B cell (primary cell): Measurements from ENCODE around the gene CIB1. TPM values are rescaled to one million over a fixed set of nuclear protein-coding genes. Genes with fewer than 3 reads are reported as not detected.

Experiments
- ATAC-seq: fragments of 200-7000 bp; cut with Tn5 transposase; one replicate; pipeline ENCODE4 v1.10.0; 2021; ENCODE audit warnings: low read depth, mild to moderate bottlenecking, moderate number of reproducible peaks, moderate library complexity
- CTCF ChIA-PET: fragments of 350-600 bp; sonication (Branson Sonifier 250); formaldehyde crosslinking; loops from one replicate; lab custom pipeline; 2021; ENCODE audit warnings: antibody characterized with exemption, inconsistent platforms; lab: Charles Lee
- POLR2A ChIA-PET: fragments of 350-600 bp; sonication (Branson Sonifier 250); formaldehyde crosslinking; loops from one replicate; lab custom pipeline; 2021; ENCODE audit warnings: antibody characterized with exemption; lab: Charles Lee
- DNase-seq: peaks from one replicate; pipeline ENCODE4 v3.0.0; 2013
- H2AFZ ChIP-seq: 2 replicates; pipeline ENCODE4 v1.6.1; 2012; ENCODE audit warnings: mild to moderate bottlenecking, low read depth, low read length; ENCODE audit not compliant: insufficient read depth, poor library complexity, severe bottlenecking
- H3K27ac ChIP-seq, 2 donors: 1 replicate in 1 of 2; 2 replicates in 1 of 2; pipeline ENCODE4 v1.5.1; 2012 to 2013; ENCODE audit warnings: low read length in 2 of 2, mild to moderate bottlenecking in 2 of 2, moderate library complexity in 1 of 2
- H3K27me3 ChIP-seq, 4 experiments: fragments of 200-600 bp in 1 of 4; sonication (generic) in 1 of 4; replicated peaks in 1 of 4; 1 replicate in 2 of 4; 2 replicates in 2 of 4; pipeline versions ENCODE4 v1.6.1 to v1.7.0; 2013 to 2016; ENCODE audit warnings: low read length in 3 of 4, mild to moderate bottlenecking in 2 of 4, mixed read lengths in 1 of 4, moderate library complexity in 1 of 4; ENCODE audit not compliant: insufficient read depth in 4 of 4, control insufficient read depth in 3 of 4; ENCODE audit errors: control extremely low read depth in 1 of 4
- H3K36me3 ChIP-seq, 2 experiments: replicated peaks in 1 of 2; 1 replicate in 1 of 2; 2 replicates in 1 of 2; pipeline versions ENCODE4 v1.6.1 to v1.7.1; 2013; ENCODE audit warnings: low read length in 1 of 2; ENCODE audit not compliant: insufficient read depth in 2 of 2, control insufficient read depth in 1 of 2; ENCODE audit errors: control extremely low read depth in 1 of 2, extremely low read depth in 1 of 2
- H3K4me1 ChIP-seq, 2 donors: fragments of 200-600 bp in 1 of 2; sonication (generic) in 1 of 2; 1 replicate in 1 of 2; 2 replicates in 1 of 2; pipeline versions ENCODE4 v1.5.1 to v1.6.1; 2013 to 2017; ENCODE audit warnings: low read length in 2 of 2; ENCODE audit not compliant: control insufficient read depth in 2 of 2, insufficient read depth in 2 of 2
- H3K4me2 ChIP-seq: replicated peaks from 2 replicates; pipeline ENCODE3; 2012; ENCODE audit warnings: mild to moderate bottlenecking, low read depth, low read length; ENCODE audit not compliant: poor library complexity, severe bottlenecking
- H3K4me3 ChIP-seq, 5 experiments: fragments of 200-600 bp in 1 of 5; sonication (generic) in 1 of 5; 1 replicate in 3 of 5; 2 replicates in 2 of 5; pipeline versions ENCODE4 v1.5.1 to v1.7.0; 2011 to 2016; ENCODE audit warnings: low read length in 4 of 5, mild to moderate bottlenecking in 4 of 5, low read depth in 2 of 5, control low read depth in 1 of 5, moderate library complexity in 1 of 5; ENCODE audit not compliant: insufficient read depth in 1 of 5; ENCODE audit errors: control extremely low read depth in 1 of 5, extremely low read depth in 1 of 5
- H3K79me2 ChIP-seq: fragments of 200-600 bp; sonication (generic); one replicate; pipeline ENCODE4 v1.6.0; 2016; ENCODE audit warnings: low read length; ENCODE audit not compliant: control insufficient read depth, insufficient read depth
- H3K9ac ChIP-seq: fragments of 200-600 bp; sonication (generic); 2 replicates; pipeline ENCODE4 v1.6.1; 2017; ENCODE audit warnings: mild to moderate bottlenecking, low read length, moderate library complexity
- H3K9me3 ChIP-seq, 3 donors: one replicate each; pipeline versions ENCODE4 v1.6.1 to v1.7.1; 2013; ENCODE audit warnings: low read length in 2 of 3; ENCODE audit not compliant: control insufficient read depth in 2 of 3, insufficient read depth in 1 of 3; ENCODE audit errors: control extremely low read depth in 1 of 3
- H4K20me1 ChIP-seq: 2 replicates; pipeline ENCODE4 v1.6.0; 2012; ENCODE audit warnings: mild to moderate bottlenecking, low read length; ENCODE audit not compliant: insufficient read depth, control insufficient read depth, poor library complexity, severe bottlenecking
- H3K27ac Mint-ChIP-seq: one replicate; pipeline ENCODE4 v1.8.0; 2021; ENCODE audit warnings: mixed read lengths
- H3K27me3 Mint-ChIP-seq: one replicate; pipeline ENCODE4 v1.8.0; 2021; ENCODE audit warnings: mixed read lengths
- H3K4me1 Mint-ChIP-seq: one replicate; pipeline ENCODE4 v1.8.0; 2021; ENCODE audit warnings: mixed read lengths
- H3K4me3 Mint-ChIP-seq: one replicate; pipeline ENCODE4 v1.8.0; 2021; ENCODE audit warnings: mixed read lengths
- H3K9me3 Mint-ChIP-seq: one replicate; pipeline ENCODE4 v1.8.0; 2022; ENCODE audit warnings: mixed read lengths; ENCODE audit not compliant: insufficient read depth
- EZH2 ChIP-seq: IDR thresholded peaks from 2 replicates; pipeline ENCODE4 v1.6.1; 2012; ENCODE audit warnings: borderline replicate concordance, low read depth, mild to moderate bottlenecking, moderate library complexity, low read length; ENCODE audit not compliant: insufficient read depth, poor library complexity, severe bottlenecking
- WGBS: methylation state at CpG from one replicate; pipeline ENCODE4 v1.1.5; 2013; ENCODE audit warnings: missing lambda C conversion rate; ENCODE audit not compliant: insufficient coverage; 5-methylcytosine and 5-hydroxymethylcytosine counted together
- intact Hi-C: fragments of 100-400 bp; cut with micrococcal nuclease; formaldehyde crosslinking; loops from one replicate; pipeline ENCODE4 v1.10.0; 2022
- polyA plus RNA-seq: library from polyadenylated mRNA; depleted of rRNA; stranded (reverse); fragments of >200 nt; gene quantifications from 2 replicates; pipeline ENCODE4 v1.2.3, GENCODE V29; 2012
- total RNA-seq, 2 donors: library from RNA; stranded (reverse); fragments of 120-200 nt in 1 of 2; gene quantifications; 1 replicate in 1 of 2; 2 replicates in 1 of 2; pipeline versions ENCODE4 v1.2.3 to v1.2.4, GENCODE V29; 2013 to 2022
- TF ChIP-seq, protein P1 (sequence below): fragments of 200-600 bp; IDR thresholded peaks from one replicate; pipeline ENCODE4 v1.8.0; 2022; ENCODE audit warnings: antibody characterized with exemption, mild to moderate bottlenecking

The CIB1 gene
- total and polyA plus RNA-seq, 2 donors (not counting 1 experiment from before 2014, with no cell fraction given), result 153 to 157 TPM

DNA sequence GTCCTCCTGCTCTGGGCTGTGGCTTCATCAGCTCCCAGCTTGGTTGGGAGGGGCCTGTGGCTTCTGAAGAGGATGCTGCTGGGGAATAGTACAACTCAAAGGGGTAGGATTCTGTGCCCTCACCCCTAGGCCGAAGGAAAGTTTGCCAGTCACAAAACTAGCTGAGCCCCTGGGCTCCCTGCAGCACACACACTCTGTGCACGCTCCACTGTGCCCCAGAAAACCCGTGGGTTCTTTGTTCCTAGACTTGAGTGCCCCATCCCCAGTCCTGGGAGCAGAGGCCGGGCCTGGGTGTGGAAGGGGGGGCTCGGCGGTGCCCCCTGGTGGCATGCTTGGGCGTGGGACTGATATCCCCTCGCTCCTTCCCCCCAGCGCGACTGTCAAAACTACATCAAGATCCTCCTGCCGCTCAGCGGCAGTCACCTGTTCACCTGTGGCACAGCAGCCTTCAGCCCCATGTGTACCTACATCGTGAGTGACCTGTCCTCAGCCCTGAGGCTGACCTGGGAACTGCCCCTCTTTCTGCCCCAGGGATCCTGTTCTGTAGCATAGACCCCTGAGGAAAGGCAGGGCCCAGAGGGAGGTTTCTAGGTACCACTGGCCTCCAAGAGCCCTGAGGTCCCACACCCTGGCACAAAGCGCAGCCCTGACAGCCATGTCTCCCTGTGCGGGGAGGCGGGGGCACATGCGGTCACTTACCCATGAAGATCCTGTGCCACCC lies 14.2 kb downstream of the CIB1 start:
- intact Hi-C loops, result loop anchor here (1.0 to 10.0 kb wide), 5 partner anchors 12 to 445 kb away; partner anchors contain the start of gene AP3S2

More for the DNA sequence above, 14.2 kb downstream of the CIB1 start:
- Mint-ChIP-seq H3K4me3 (peak overlapping the region; percentile 57), H3K27me3 (no peaks in the 10 kb centered on the region), H3K4me1 (peaks cover 66% of the 10 kb centered on the region), H3K27ac (peak overlapping the region; percentile 94), H3K9me3 (no peaks in the 10 kb centered on the region)
- Histone ChIP-seq H3K9ac (no peak overlapping the region), H3K9me3 (peaks cover 0 to 4% (median 0%) of the 10 kb centered on the region in 3 donors), H3K79me2 (peaks cover 90% of the 10 kb centered on the region), H3K36me3 (peaks cover 3 to 73% of the 10 kb centered on the region in 2 experiments), H4K20me1 (peaks cover 40% of the 10 kb centered on the region), H3K4me1 (peaks cover 59 to 68% of the 10 kb centered on the region in 2 donors), H2AFZ (no peak overlapping the region), H3K27ac (peak overlapping the region; percentile 37 to 86), H3K27me3 (no peaks in the 10 kb centered on the region), H3K4me2 (peak overlapping the region; percentile 52), H3K4me3 (no peak overlapping the region)
- DNase-seq, result peak; percentile 79
- POLR2A ChIA-PET, result interaction anchor here (1.2 to 9.0 kb wide), 4 partner anchors 14 to 63 kb away, joined by 5 to 163 read pairs (median 22); no protein-coding TSS in a partner anchor
- ATAC-seq, result peak; percentile 52
- no peak for TF ChIP-seq EZH2
- TF ChIP-seq, protein P1, sequence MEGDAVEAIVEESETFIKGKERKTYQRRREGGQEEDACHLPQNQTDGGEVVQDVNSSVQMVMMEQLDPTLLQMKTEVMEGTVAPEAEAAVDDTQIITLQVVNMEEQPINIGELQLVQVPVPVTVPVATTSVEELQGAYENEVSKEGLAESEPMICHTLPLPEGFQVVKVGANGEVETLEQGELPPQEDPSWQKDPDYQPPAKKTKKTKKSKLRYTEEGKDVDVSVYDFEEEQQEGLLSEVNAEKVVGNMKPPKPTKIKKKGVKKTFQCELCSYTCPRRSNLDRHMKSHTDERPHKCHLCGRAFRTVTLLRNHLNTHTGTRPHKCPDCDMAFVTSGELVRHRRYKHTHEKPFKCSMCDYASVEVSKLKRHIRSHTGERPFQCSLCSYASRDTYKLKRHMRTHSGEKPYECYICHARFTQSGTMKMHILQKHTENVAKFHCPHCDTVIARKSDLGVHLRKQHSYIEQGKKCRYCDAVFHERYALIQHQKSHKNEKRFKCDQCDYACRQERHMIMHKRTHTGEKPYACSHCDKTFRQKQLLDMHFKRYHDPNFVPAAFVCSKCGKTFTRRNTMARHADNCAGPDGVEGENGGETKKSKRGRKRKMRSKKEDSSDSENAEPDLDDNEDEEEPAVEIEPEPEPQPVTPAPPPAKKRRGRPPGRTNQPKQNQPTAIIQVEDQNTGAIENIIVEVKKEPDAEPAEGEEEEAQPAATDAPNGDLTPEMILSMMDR, result peak; percentile 88
- CTCF ChIA-PET, result interaction anchor here (0.8 to 12.6 kb wide), 9 partner anchors 12 to 77 kb away, joined by 3 to 274 read pairs (median 13); partner anchors contain the start of genes CIB1, GDPGP1 and SEMA4B
- WGBS, result 80% methylated on average over 13 of the region's 17 CpGs
